ENCODE results near the gene RAB6B.

Gene RAB6B

DNA sequence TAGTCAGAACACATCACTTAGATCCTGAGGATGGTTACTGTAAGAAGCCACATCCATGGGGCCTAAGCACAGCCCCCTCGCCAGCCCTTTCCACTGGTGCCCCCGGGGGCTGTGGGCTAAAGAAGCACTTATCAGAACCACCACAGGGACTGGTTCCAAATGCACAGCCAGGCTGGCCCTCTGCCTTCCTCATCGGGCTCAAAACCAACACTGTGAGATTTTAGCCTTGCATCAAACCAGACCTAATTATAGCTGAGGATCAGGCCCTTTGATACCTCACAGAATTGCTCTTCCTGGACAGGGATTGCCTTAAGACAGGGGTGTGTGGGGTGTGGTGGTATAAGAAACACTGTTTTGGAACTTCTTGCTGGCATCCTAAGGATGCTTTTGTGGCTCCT is 66.4 kb downstream of the RAB6B start:
- TF ChIP-seq, protein P1, sequence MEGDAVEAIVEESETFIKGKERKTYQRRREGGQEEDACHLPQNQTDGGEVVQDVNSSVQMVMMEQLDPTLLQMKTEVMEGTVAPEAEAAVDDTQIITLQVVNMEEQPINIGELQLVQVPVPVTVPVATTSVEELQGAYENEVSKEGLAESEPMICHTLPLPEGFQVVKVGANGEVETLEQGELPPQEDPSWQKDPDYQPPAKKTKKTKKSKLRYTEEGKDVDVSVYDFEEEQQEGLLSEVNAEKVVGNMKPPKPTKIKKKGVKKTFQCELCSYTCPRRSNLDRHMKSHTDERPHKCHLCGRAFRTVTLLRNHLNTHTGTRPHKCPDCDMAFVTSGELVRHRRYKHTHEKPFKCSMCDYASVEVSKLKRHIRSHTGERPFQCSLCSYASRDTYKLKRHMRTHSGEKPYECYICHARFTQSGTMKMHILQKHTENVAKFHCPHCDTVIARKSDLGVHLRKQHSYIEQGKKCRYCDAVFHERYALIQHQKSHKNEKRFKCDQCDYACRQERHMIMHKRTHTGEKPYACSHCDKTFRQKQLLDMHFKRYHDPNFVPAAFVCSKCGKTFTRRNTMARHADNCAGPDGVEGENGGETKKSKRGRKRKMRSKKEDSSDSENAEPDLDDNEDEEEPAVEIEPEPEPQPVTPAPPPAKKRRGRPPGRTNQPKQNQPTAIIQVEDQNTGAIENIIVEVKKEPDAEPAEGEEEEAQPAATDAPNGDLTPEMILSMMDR (IDR thresholded peaks at IDR 0.05; ENCODE audit: low read depth, low read length): no peak
- TF ChIP-seq EZH2phosphoT487 (IDR thresholded peaks at IDR 0.05; ENCODE audit: low read depth): no peak
- H3K4me2 ChIP-seq (ENCODE audit: low read length): no peak overlapping the region
- no peak overlapping the region for H2AFZ ChIP-seq (ENCODE audit: low read depth, low read length)
- no peak overlapping the region for H3K4me3 ChIP-seq (ENCODE audit: low read length)
- H3K4me1 ChIP-seq (ENCODE audit: low read length): peaks cover 6% of the 10 kb centered on the region; the same call in 1 of the 2 replicates
- no peaks in the 10 kb centered on the region for H4K20me1 ChIP-seq (ENCODE audit: insufficient read depth, low read length)
- H3K36me3 ChIP-seq (replicated peaks; ENCODE audit: low read depth, low read length): peaks cover under 1% of the 10 kb centered on the region
- no peak overlapping the region for H3K9ac ChIP-seq (ENCODE audit: low read length)
- no peaks in the 10 kb centered on the region for H3K79me2 ChIP-seq (ENCODE audit: low read length)
- H3K27me3 ChIP-seq (ENCODE audit: low read depth, low read length): no peaks in the 10 kb centered on the region
- H3K9me3 ChIP-seq (ENCODE audit: insufficient read depth, low read length): no peaks in the 10 kb centered on the region
- no peak overlapping the region for H3K27ac ChIP-seq (ENCODE audit: low read length)

- TF ChIP-seq, protein P1 (IDR thresholded peaks at IDR 0.05; ENCODE audit: low read depth, low read length): no peak
- TF ChIP-seq EZH2phosphoT487 (IDR thresholded peaks at IDR 0.05; ENCODE audit: low read depth): no peak
- Histone ChIP-seq H4K20me1 (ENCODE audit: insufficient read depth, low read length) (no peaks in the 10 kb centered on the region), H3K9me3 (ENCODE audit: insufficient read depth, low read length) (no peaks in the 10 kb centered on the region), H3K27me3 (ENCODE audit: low read depth, low read length) (no peaks in the 10 kb centered on the region), H3K4me3 (ENCODE audit: low read length) (no peak overlapping the region), H3K4me2 (ENCODE audit: low read length) (no peak overlapping the region), H2AFZ (ENCODE audit: low read depth, low read length) (no peak overlapping the region), H3K36me3 (replicated peaks; ENCODE audit: low read depth, low read length) (peaks cover 6% of the 10 kb centered on the region), H3K79me2 (ENCODE audit: low read length) (no peaks in the 10 kb centered on the region), H3K9ac (ENCODE audit: low read length) (no peak overlapping the region), H3K27ac (ENCODE audit: low read length) (no peak overlapping the region), H3K4me1 (ENCODE audit: low read length) (peaks cover 6% of the 10 kb centered on the region; the same call in 1 of the 2 replicates)
Observed at GRCh38 chr3:133828576-133829309, 66.9 kb downstream of the RAB6B start.

DNA sequence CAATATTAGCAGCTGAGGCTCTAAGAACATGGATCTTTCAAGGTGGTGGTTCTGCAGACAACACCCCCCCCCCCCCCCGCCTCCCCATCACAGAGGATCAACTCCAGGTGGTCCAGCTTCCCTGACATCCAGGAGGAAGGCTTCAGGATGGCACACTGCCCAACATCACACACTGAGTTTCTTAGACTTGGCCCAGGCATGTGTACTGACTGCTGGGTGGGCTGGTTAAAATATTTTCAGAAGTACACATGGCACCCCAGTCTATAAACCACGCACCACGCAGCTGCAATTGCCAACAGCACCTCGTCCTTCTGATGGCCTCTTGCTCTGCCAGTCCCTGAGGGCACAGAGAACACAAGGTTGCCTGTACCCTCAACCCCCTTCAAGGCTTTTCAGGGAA is 68.0 kb downstream of the RAB6B start:
- no peak overlapping the region for H3K4me3 ChIP-seq (ENCODE audit: low read length)
- peaks cover 13% of the 10 kb centered on the region for H3K36me3 ChIP-seq (replicated peaks; ENCODE audit: low read depth, low read length)
- peaks cover 5% of the 10 kb centered on the region; the same call in 1 of the 2 replicates for H3K4me1 ChIP-seq (ENCODE audit: low read length)
- H3K9ac ChIP-seq (ENCODE audit: low read length): no peak overlapping the region
- H3K79me2 ChIP-seq (ENCODE audit: low read length): no peaks in the 10 kb centered on the region
- TF ChIP-seq, protein P1 (IDR thresholded peaks at IDR 0.05; ENCODE audit: low read depth, low read length): no peak
- TF ChIP-seq EZH2phosphoT487 (IDR thresholded peaks at IDR 0.05; ENCODE audit: low read depth): no peak
- H3K27me3 ChIP-seq (ENCODE audit: low read depth, low read length): no peaks in the 10 kb centered on the region
- no peak overlapping the region for H3K27ac ChIP-seq (ENCODE audit: low read length)
- no peaks in the 10 kb centered on the region for H4K20me1 ChIP-seq (ENCODE audit: insufficient read depth, low read length)
- H2AFZ ChIP-seq (ENCODE audit: low read depth, low read length): no peak overlapping the region
- H3K9me3 ChIP-seq (ENCODE audit: insufficient read depth, low read length): no peaks in the 10 kb centered on the region
- H3K4me2 ChIP-seq (ENCODE audit: low read length): no peak overlapping the region

GRCh38 chr3:133827136-133827535 is 68.5 kb downstream of the RAB6B start:
- TF ChIP-seq, protein P1 (IDR thresholded peaks at IDR 0.05; ENCODE audit: low read depth, low read length): no peak
- TF ChIP-seq EZH2phosphoT487 (IDR thresholded peaks at IDR 0.05; ENCODE audit: low read depth): no peak
- Histone ChIP-seq H2AFZ (ENCODE audit: low read depth, low read length) (no peak overlapping the region), H3K4me2 (ENCODE audit: low read length) (no peak overlapping the region), H3K4me1 (ENCODE audit: low read length) (peaks cover under 1% of the 10 kb centered on the region; the same call in 1 of the 2 replicates), H3K36me3 (replicated peaks; ENCODE audit: low read depth, low read length) (peaks cover 17% of the 10 kb centered on the region), H3K27ac (ENCODE audit: low read length) (no peak overlapping the region), H3K4me3 (ENCODE audit: low read length) (no peak overlapping the region), H3K79me2 (ENCODE audit: low read length) (no peaks in the 10 kb centered on the region), H3K9me3 (ENCODE audit: insufficient read depth, low read length) (no peaks in the 10 kb centered on the region), H4K20me1 (ENCODE audit: insufficient read depth, low read length) (no peaks in the 10 kb centered on the region), H3K9ac (ENCODE audit: low read length) (no peak overlapping the region), H3K27me3 (ENCODE audit: low read depth, low read length) (no peaks in the 10 kb centered on the region)

Data from OCI-LY3 (cell line).